Activated CD4-positive, CD25-positive, alpha-beta regulatory T cell treated with anti-CD3 and anti-CD28 coated beads, Interleukin-2, amount 50 U/mL, for 16 hours (primary cell): Measurements from ENCODE around the gene MRPS35.
A peak's percentile ranks its signal among the peaks of the same experiment; 100 is the strongest.

Experiments used
- DNase-seq: peaks from one replicate; pipeline ENCODE4 v3.0.0-alpha.2; 2020; ENCODE audit warnings: low read depth, low spot score

MRPS35 gene

GRCh38 chr12:27772328-27773049 is 61.9 kb downstream of the MRPS35 start:
- DNase-seq: no peak

GRCh38 chr12:27777141-27777540 is 66.5 kb downstream of the MRPS35 start:
- no peak for DNase-seq

GRCh38 chr12:27778206-27778605 is 67.6 kb downstream of the MRPS35 start:
- DNase-seq: no peak

- DNase-seq: no peak
These were observed 68.8 kb downstream of the MRPS35 start for GRCh38 chr12:27779416-27779919.

- DNase-seq: peak; percentile 28
These were observed 69.4 kb downstream of the MRPS35 start, which contains the start of the genes KLHL42 and MANSC4 for GRCh38 chr12:27779920-27780611. TSS of gene KLHL42 (plus strand) at chr12:27780233. CDS start at chr12:27780331, 98 bp downstream. TSS of gene MANSC4 (minus strand) at chr12:27780236. CDS start at chr12:27771276, 8,960 bp downstream.

GRCh38 chr12:27780612-27781408 is 70.2 kb downstream of the MRPS35 start:
- no peak for DNase-seq

- DNase-seq: no peak
These were observed 71.0 kb downstream of the MRPS35 start for GRCh38 chr12:27781680-27782079.

GRCh38 chr12:27782481-27782880 is 71.8 kb downstream of the MRPS35 start:
- DNase-seq: no peak

- DNase-seq: no peak
These were observed 75.4 kb downstream of the MRPS35 start for GRCh38 chr12:27785882-27786570.

GRCh38 chr12:27787559-27787958 is 76.9 kb downstream of the MRPS35 start:
- DNase-seq: no peak

- no peak for DNase-seq
These were observed 79.5 kb downstream of the MRPS35 start for GRCh38 chr12:27790179-27790578.

- no peak for DNase-seq
These were observed 84.4 kb downstream of the MRPS35 start for GRCh38 chr12:27794818-27795584.

- DNase-seq: no peak
These were observed 85.5 kb downstream of the MRPS35 start for GRCh38 chr12:27796128-27796527.

- DNase-seq: no peak
These were observed 86.8 kb downstream of the MRPS35 start for GRCh38 chr12:27797301-27798025.

GRCh38 chr12:27800819-27801218 is 90.2 kb downstream of the MRPS35 start:
- DNase-seq: no peak

GRCh38 chr12:27801630-27802029 is 91.0 kb downstream of the MRPS35 start:
- DNase-seq: no peak

GRCh38 chr12:27802511-27802910 is 91.9 kb downstream of the MRPS35 start:
- DNase-seq: no peak

GRCh38 chr12:27802936-27803335 is 92.3 kb downstream of the MRPS35 start:
- DNase-seq: no peak

- DNase-seq: no peak
These were observed 94.6 kb downstream of the MRPS35 start for GRCh38 chr12:27805238-27805637.
